Subcutaneous abdominal adipose tissue (tissue), 5 donors: ENCODE results near the gene NEK1.

Experiments
- H3K27ac ChIP-seq: one replicate; pipeline ENCODE4 v1.7.0; 2013; ENCODE audit warnings: low read depth, mild to moderate bottlenecking, inconsistent platforms, low read length, moderate library complexity
- H3K27me3 ChIP-seq, 5 donors: one replicate each; pipeline ENCODE4 v1.7.0; 2013; ENCODE audit warnings: low read length in 5 of 5, inconsistent platforms in 1 of 5; ENCODE audit not compliant: control insufficient read depth in 5 of 5, insufficient read depth in 4 of 5
- H3K36me3 ChIP-seq, 5 donors: one replicate each; pipeline ENCODE4 v1.7.0; 2013; ENCODE audit warnings: low read length in 5 of 5; ENCODE audit not compliant: control insufficient read depth in 5 of 5, insufficient read depth in 5 of 5
- H3K4me1 ChIP-seq, 5 donors: one replicate each; pipeline ENCODE4 v1.7.0; 2013; ENCODE audit warnings: low read length in 5 of 5, mild to moderate bottlenecking in 3 of 5, moderate library complexity in 1 of 5; ENCODE audit not compliant: control insufficient read depth in 5 of 5, insufficient read depth in 5 of 5
- H3K4me3 ChIP-seq, 5 donors: one replicate each; pipeline ENCODE4 v1.7.0; 2013; ENCODE audit warnings: low read length in 5 of 5, low read depth in 1 of 5
- H3K9ac ChIP-seq, 5 donors: one replicate each; pipeline ENCODE4 v1.7.0; 2013; ENCODE audit warnings: low read length in 5 of 5, mild to moderate bottlenecking in 4 of 5, moderate library complexity in 3 of 5
- H3K9me3 ChIP-seq, 5 donors: one replicate each; pipeline ENCODE4 v1.7.0; 2013; ENCODE audit warnings: low read length in 5 of 5; ENCODE audit not compliant: control insufficient read depth in 5 of 5
- donor health status: healthy.
- donor health status: healthy.
- donor health status: healthy.
- donor health status: healthy.
- donor health status: healthy.

NEK1 gene

DNA sequence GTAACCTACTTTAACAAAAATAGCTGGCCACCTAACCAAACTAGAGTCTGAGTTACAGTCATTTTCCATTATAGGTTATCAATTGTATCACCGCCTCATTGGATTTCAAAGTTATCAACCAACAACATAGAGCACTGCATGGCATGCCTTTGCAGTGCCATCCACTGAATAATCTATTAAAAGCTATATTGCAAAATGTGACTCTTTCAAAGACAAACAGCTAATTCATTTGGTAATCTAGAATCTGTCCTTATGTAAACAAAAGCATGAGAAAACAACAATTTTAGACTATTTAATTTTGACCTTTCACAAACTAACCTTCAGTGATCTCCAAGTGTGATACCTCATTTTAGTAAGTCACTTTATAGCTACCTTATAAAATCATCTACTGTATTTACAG lies 197.5 kb downstream of the NEK1 start:
- H3K4me1 ChIP-seq: peaks cover 0 to 4% (median 0%) of the 10 kb centered on the region in 5 donors
- H3K9me3 ChIP-seq: no peaks in the 10 kb centered on the region
- H3K27me3 ChIP-seq: no peaks in the 10 kb centered on the region
- no peak overlapping the region for H3K27ac ChIP-seq
- H3K9ac ChIP-seq: no peak overlapping the region
- H3K4me3 ChIP-seq: no peak overlapping the region
- H3K36me3 ChIP-seq: peaks cover 0 to 8% (median 3%) of the 10 kb centered on the region in 5 donors

DNA sequence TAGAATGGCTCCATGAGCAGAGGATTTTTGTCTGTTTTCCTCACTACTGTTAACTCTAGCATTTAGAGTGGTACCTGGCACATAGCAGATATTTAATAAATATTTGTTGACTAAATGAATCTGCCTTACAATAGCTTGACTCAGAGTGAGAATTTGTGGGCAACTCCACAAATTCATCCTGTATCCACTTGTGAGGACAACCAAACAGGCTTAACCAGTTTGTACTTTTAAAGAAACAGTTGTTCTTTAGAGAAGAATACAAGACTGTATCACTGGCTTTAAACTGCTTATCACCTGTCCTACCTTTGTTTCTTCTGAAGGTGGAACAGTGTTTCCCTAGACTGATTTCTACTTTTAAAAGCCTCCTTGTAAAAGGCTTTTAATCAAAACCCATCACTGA lies 200.3 kb downstream of the NEK1 start:
- Histone ChIP-seq H3K4me3 (no peak overlapping the region), H3K27me3 (no peaks in the 10 kb centered on the region)

DNA sequence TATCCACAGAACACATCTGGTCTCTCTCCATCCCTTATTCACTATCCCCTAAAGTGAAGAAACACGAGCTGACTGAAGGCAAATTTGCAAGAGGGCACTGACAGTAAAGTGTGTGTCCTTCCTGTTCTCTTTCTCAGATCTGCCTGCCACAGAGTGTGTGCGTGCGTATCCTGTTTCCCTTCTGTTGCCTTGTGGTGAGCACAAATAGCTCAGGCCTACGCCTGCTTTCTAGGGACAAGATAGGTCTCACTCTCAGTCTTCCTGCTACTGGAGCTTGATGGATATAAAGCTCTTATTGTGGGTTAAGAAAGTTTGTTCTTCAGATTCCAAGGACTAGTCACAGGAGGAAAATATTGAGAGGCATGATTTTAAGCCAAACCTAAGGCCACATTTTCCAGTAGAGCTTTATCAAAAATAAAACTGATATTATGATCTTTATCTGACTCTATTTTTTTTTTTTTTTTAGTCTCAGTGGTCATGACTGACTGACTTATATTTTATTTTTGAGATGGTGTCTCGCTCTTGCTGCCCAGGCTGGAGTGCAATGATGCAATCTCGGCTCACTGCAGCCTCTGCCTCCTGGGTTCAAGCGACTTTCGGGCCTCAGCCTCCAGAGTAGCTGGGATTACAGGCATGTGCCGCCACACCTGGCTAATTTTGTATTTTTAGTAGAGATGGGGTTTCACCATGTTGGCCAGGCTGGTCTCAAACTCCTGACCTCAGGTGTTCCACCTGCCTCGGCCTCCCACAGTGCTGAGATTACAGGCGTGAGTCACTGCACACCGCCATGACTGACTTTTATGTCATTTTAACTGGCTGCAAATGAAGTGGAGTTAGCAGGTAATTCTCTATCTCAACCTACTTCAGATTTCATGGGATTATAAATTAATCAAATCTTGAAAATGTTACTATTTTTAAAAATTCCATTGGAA lies 201.3 kb downstream of the NEK1 start:
- no peaks in the 10 kb centered on the region for H3K27me3 ChIP-seq
- H3K27ac ChIP-seq: no peak overlapping the region
- no peaks in the 10 kb centered on the region for H3K9me3 ChIP-seq
- H3K36me3 ChIP-seq: peaks cover 0 to under 1% (median 0%) of the 10 kb centered on the region in 5 donors
- peaks cover 0 to 4% (median 0%) of the 10 kb centered on the region in 5 donors for H3K4me1 ChIP-seq
- no peak overlapping the region for H3K4me3 ChIP-seq
- no peak overlapping the region for H3K9ac ChIP-seq

More for the DNA sequence above, 200.3 kb downstream of the NEK1 start:
- H3K36me3 ChIP-seq: peaks cover 0 to 2% (median 0%) of the 10 kb centered on the region in 5 donors
- no peak overlapping the region for H3K27ac ChIP-seq
- peaks cover 0 to 4% (median 0%) of the 10 kb centered on the region in 5 donors for H3K4me1 ChIP-seq
- no peaks in the 10 kb centered on the region for H3K9me3 ChIP-seq
- H3K9ac ChIP-seq: no peak overlapping the region

DNA sequence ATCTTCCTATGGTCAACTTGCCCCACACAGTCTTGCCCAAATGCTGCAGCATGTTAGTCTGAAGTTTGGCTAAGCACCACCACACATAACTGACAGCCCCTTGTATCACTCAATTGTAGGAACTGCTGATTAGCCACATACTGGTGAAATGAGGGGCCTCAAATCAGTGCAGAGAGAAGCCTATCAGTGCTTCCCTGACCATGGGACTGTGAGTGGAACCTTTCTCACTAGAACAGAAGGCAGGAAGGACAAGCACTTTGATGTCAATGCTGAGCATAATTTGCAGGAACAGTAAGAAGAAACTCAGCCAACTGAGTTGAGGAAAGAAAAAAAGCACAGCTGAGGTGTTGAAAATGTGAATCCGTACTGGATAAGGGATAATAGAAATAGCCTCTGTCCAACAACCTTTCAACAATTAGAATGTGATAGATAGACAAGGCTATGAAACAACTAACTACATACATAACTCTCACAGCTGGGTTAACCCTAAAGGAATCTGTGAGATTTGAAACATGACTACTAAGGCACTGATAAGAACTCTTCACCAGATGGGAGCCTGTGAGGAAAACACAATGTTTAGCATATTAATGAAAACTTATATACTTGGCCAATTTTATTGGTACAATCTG lies 205.1 kb downstream of the NEK1 start:
- Histone ChIP-seq H3K27ac (no peak overlapping the region), H3K9me3 (no peaks in the 10 kb centered on the region), H3K4me3 (no peak overlapping the region), H3K9ac (no peak overlapping the region), H3K36me3 (peaks cover 0 to 6% (median 3%) of the 10 kb centered on the region in 5 donors), H3K27me3 (no peaks in the 10 kb centered on the region), H3K4me1 (peaks cover 0 to 11% (median 0%) of the 10 kb centered on the region in 5 donors)

DNA sequence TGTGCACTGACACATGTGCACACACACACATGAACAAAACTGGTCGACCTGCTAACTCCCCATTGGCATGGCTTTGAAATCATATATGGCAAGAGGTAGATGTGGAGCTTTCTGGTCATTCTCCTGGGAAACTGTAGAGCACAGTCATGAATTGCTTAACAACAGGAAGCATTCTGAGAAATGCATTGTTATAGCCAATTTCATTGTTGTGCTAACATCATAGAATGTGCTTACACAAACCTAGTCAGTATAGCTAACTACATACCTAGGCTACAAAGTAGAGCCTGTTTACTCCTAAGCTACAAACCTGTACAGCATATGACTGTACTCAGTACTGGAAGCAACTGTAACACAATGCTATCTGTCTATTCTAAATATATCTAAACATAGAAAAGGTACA lies 207.4 kb downstream of the NEK1 start:
- no peaks in the 10 kb centered on the region for H3K9me3 ChIP-seq
- H3K27ac ChIP-seq: no peak overlapping the region
- H3K4me1 ChIP-seq: peaks cover 0 to 7% (median 0%) of the 10 kb centered on the region in 5 donors
- H3K36me3 ChIP-seq: peaks cover 0 to 11% (median 3%) of the 10 kb centered on the region in 5 donors
- H3K9ac ChIP-seq: no peak overlapping the region
- no peak overlapping the region for H3K4me3 ChIP-seq
- no peaks in the 10 kb centered on the region for H3K27me3 ChIP-seq

DNA sequence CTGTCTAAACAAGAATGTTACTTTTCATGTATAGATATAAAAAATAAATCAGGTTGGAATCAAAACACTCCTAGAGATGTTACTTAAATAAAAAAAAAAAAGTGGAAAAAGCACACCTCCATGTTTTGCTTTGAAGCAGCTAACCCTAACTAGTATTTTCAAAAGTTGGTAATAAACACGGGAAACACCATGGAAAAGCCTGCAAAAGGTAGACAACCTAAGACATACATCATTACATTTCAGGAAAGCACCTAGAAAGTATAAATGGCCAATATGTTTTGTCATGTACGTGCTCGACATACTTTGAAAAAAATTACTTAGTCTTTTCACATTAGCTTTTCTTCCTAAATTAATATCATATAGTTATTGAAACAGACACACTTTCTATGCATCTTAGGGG lies 211.6 kb downstream of the NEK1 start:
- Histone ChIP-seq H3K4me3 (no peak overlapping the region), H3K27ac (no peak overlapping the region), H3K9me3 (no peaks in the 10 kb centered on the region), H3K4me1 (peaks cover 0 to 7% (median 0%) of the 10 kb centered on the region in 5 donors), H3K27me3 (no peaks in the 10 kb centered on the region), H3K9ac (no peak overlapping the region), H3K36me3 (peaks cover 0 to 13% (median under 1%) of the 10 kb centered on the region in 5 donors)

DNA sequence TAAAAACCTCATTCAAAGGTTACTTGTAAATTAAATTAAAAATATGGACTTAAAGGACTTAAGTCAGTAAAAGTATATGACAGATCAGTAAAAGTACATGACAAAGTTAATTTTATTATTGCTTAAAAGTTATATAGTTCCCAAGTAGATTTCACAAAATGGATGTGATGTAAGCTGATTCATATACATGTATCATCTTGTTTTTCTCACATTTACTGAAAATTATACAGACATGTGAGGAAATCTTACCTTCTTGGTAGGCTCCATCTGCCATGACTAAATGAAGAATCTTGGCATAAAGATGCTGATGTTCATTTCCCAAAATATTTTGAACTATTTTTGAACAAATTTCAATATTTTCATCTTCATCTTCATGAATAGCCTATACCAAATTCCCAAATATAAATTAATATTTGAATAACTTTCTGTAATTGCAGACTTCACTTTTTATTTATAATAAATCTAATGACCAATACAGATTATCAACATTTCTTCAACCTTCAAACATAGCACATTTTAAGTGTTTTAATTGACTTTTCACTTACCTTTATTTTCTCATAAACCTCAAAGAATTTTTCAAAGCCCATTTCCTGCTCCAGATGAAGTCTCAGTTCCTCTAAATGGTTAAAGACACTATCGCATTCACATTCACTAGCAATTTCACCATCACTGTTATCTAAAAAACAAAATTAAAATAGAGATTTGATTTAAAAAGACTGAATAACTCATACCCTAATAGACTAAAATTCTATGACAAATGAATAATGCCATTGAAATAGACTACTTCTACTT lies 212.2 kb downstream of the NEK1 start:
- Histone ChIP-seq H3K27me3 (no peaks in the 10 kb centered on the region), H3K27ac (no peak overlapping the region), H3K4me1 (peaks cover 0 to 5% (median 0%) of the 10 kb centered on the region in 5 donors), H3K9me3 (no peaks in the 10 kb centered on the region), H3K4me3 (no peak overlapping the region), H3K36me3 (peaks cover 0 to 13% (median 0%) of the 10 kb centered on the region in 5 donors), H3K9ac (no peak overlapping the region)

DNA sequence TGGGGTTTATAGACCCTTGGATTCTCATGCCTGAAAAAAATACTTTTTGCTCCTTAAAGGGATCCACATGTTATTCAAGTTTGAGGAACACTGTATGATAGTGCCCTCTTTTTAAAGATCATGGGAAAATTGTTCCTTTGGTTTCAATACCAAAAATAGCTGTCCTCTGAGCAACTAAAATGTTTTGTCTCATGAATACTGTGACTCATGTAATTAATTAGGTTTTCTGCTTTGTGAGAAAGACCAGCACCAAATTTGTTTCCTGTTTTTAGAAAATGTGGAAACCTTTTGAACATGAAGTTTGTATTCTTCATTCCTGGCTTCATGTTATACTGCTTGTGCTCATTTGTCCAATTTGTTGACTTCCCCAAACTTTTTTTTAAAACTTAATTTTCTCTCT lies 214.1 kb downstream of the NEK1 start:
- H3K36me3 ChIP-seq: peaks cover 0 to 10% (median 0%) of the 10 kb centered on the region in 5 donors
- H3K27ac ChIP-seq: peak overlapping the region; percentile 1
- no peaks in the 10 kb centered on the region for H3K27me3 ChIP-seq
- no peaks in the 10 kb centered on the region for H3K4me1 ChIP-seq
- H3K4me3 ChIP-seq: no peak overlapping the region
- no peaks in the 10 kb centered on the region for H3K9me3 ChIP-seq
- H3K9ac ChIP-seq: no peak overlapping the region

DNA sequence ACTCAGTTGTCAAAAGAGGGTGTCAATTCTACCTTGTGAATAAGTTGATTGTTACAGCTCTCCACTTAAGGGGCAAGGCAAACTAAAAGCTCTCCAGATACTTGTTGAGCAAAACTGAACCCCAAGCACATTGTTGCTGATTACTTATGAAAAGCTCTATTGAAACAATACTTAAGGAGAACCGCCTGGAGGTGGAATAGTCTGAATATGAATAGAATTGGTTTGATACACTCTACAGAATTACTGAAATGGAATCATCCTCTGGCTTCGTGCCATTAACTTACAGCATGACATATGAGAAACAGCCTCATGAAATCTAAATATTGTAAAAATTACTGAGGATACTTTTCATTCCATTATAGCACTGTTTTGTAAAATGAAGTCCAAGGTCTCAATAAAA lies 214.6 kb downstream of the NEK1 start:
- H3K9me3 ChIP-seq: no peaks in the 10 kb centered on the region
- no peak overlapping the region for H3K4me3 ChIP-seq
- no peaks in the 10 kb centered on the region for H3K4me1 ChIP-seq
- peaks cover 0 to 10% (median 0%) of the 10 kb centered on the region in 5 donors for H3K36me3 ChIP-seq
- H3K27ac ChIP-seq: peak overlapping the region; percentile 1
- no peak overlapping the region for H3K9ac ChIP-seq
- H3K27me3 ChIP-seq: no peaks in the 10 kb centered on the region
